CD1c-positive myeloid dendritic cell (primary cell): Measurements from ENCODE around the gene CPNE4.

ENCODE experiments used
- DNase-seq: peaks from one replicate; pipeline ENCODE4 v3.0.0-alpha.2; 2016; ENCODE audit errors: extremely low spot score

The CPNE4 gene

GRCh38 chr3:131597816-131598215 lies 437.0 kb downstream of the CPNE4 start:
- DNase-seq, result no peak

GRCh38 chr3:131596884-131597283 lies 437.9 kb downstream of the CPNE4 start:
- DNase-seq, result no peak

GRCh38 chr3:131591394-131592014 lies 443.3 kb downstream of the CPNE4 start:
- DNase-seq, result no peak

- DNase-seq, result no peak
Observed at GRCh38 chr3:131586277-131586676, 448.5 kb downstream of the CPNE4 start.

- DNase-seq, result no peak
Observed at GRCh38 chr3:131582438-131582837, 452.4 kb downstream of the CPNE4 start.

GRCh38 chr3:131568460-131568859 lies 466.4 kb downstream of the CPNE4 start:
- no peak for DNase-seq

- DNase-seq, result no peak
Observed at GRCh38 chr3:131564812-131565211, 470.0 kb downstream of the CPNE4 start.

GRCh38 chr3:131561511-131561910 lies 473.3 kb downstream of the CPNE4 start:
- no peak for DNase-seq

- DNase-seq, result no peak
Observed at GRCh38 chr3:131560795-131561194, 474.0 kb downstream of the CPNE4 start.

- no peak for DNase-seq
Observed at GRCh38 chr3:131555456-131555855, 479.4 kb downstream of the CPNE4 start.

- no peak for DNase-seq
Observed at GRCh38 chr3:131553495-131554247, 481.1 kb downstream of the CPNE4 start.

- DNase-seq, result no peak
Observed at GRCh38 chr3:131551761-131552160, 483.1 kb downstream of the CPNE4 start.

GRCh38 chr3:131550562-131551465 lies 484.0 kb downstream of the CPNE4 start:
- DNase-seq, result no peak

- DNase-seq, result no peak
Observed at GRCh38 chr3:131549340-131549739, 485.5 kb downstream of the CPNE4 start.

- DNase-seq, result no peak
Observed at GRCh38 chr3:131547585-131547984, 487.2 kb downstream of the CPNE4 start.

GRCh38 chr3:131546441-131546840 lies 488.4 kb downstream of the CPNE4 start:
- DNase-seq, result no peak

- DNase-seq, result no peak
Observed at GRCh38 chr3:131544557-131544956, 490.3 kb downstream of the CPNE4 start.

GRCh38 chr3:131543714-131544113 lies 491.1 kb downstream of the CPNE4 start:
- DNase-seq, result no peak

- DNase-seq, result no peak
Observed at GRCh38 chr3:131541288-131541687, 493.5 kb downstream of the CPNE4 start.

- DNase-seq, result no peak
Observed at GRCh38 chr3:131540821-131541220, 494.0 kb downstream of the CPNE4 start.

GRCh38 chr3:131540143-131540542 lies 494.7 kb downstream of the CPNE4 start:
- DNase-seq, result no peak

GRCh38 chr3:131538968-131539367 lies 495.8 kb downstream of the CPNE4 start:
- DNase-seq, result no peak
